Measurements from ENCODE around the gene EXOC2. TPM values are rescaled to one million over a fixed set of nuclear protein-coding genes. Genes with fewer than 3 reads are reported as not detected.

EXOC2 gene
- total RNA-seq, 2 experiments from 2014 or later, result 29.9 to 30.2 TPM

GRCh38 chr6:492816-493414 is 200.0 kb downstream of the EXOC2 start:
- H3K4me3 Mint-ChIP-seq, result peak overlapping the region; percentile 58
- ChIA-PET CTCF (interaction anchor here (1.0 to 1.7 kb wide), 11 partner anchors 9 to 313 kb away, joined by 3 to 9 read pairs (median 3); no protein-coding TSS in a partner anchor), POLR2A (interaction anchor here (0.7 to 29.9 kb wide), 15 partner anchors 8 to 291 kb away, joined by 3 to 853 read pairs (median 5); partner anchors contain the start of gene IRF4)
- ATAC-seq, result no peak
- H3K36me3 Mint-ChIP-seq (ENCODE audit: low read depth), result peaks cover 56% of the 10 kb centered on the region
- H3K27ac Mint-ChIP-seq, result peak overlapping the region; percentile 99
- peaks cover 93% of the 10 kb centered on the region for H3K4me1 Mint-ChIP-seq (ENCODE audit: low read depth)
- TF ChIP-seq CTCF (IDR thresholded peaks at IDR 0.05), result no peak
- H3K27me3 Mint-ChIP-seq, result no peaks in the 10 kb centered on the region
- DNase-seq, result no peak
- peaks cover 10% of the 10 kb centered on the region for H3K9me3 Mint-ChIP-seq
- intact Hi-C loops (cut with micrococcal nuclease), result loop anchor here (5.0 kb wide), 1 partner anchor 91 kb away; no protein-coding TSS in a partner anchor

- H3K27ac Mint-ChIP-seq, result peak overlapping the region; percentile 99
- ChIA-PET CTCF (interaction anchor here (1.2 to 1.5 kb wide), 2 partner anchors 10 to 12 kb away, joined by 3 to 4 read pairs; no protein-coding TSS in a partner anchor), POLR2A (interaction anchor here (0.6 to 29.9 kb wide), 10 partner anchors 11 to 89 kb away, joined by 3 to 853 read pairs (median 8); partner anchors contain the start of gene IRF4)
- H3K4me1 Mint-ChIP-seq (ENCODE audit: low read depth), result peaks cover 92% of the 10 kb centered on the region
- DNase-seq, result no peak
- peaks cover 61% of the 10 kb centered on the region for H3K36me3 Mint-ChIP-seq (ENCODE audit: low read depth)
- H3K4me3 Mint-ChIP-seq, result peak overlapping the region; percentile 58
- ATAC-seq, result no peak
- peaks cover 10% of the 10 kb centered on the region for H3K9me3 Mint-ChIP-seq
- no peaks in the 10 kb centered on the region for H3K27me3 Mint-ChIP-seq
- intact Hi-C loops (cut with micrococcal nuclease), result loop anchor here (5.0 kb wide), 1 partner anchor 90 kb away; no protein-coding TSS in a partner anchor
- TF ChIP-seq CTCF (IDR thresholded peaks at IDR 0.05), result no peak
Observed at GRCh38 chr6:492178-492577, 200.8 kb downstream of the EXOC2 start.

- Mint-ChIP-seq H3K4me3 (peak overlapping the region; percentile 67), H3K4me1 (ENCODE audit: low read depth) (peaks cover 94% of the 10 kb centered on the region), H3K27ac (peak overlapping the region; percentile 99), H3K9me3 (peaks cover 10% of the 10 kb centered on the region), H3K27me3 (no peaks in the 10 kb centered on the region), H3K36me3 (ENCODE audit: low read depth) (peaks cover 62% of the 10 kb centered on the region)
- no peak for TF ChIP-seq CTCF (IDR thresholded peaks at IDR 0.05)
- intact Hi-C loops (cut with micrococcal nuclease), result loop anchor here (1.0 to 5.0 kb wide), 3 partner anchors 8 to 89 kb away; no protein-coding TSS in a partner anchor
- ChIA-PET CTCF (interaction anchor here (1.7 to 3.1 kb wide), 3 partner anchors 11 to 85 kb away, joined by 6 to 16 read pairs (median 8); no protein-coding TSS in a partner anchor), POLR2A (interaction anchor here (0.6 to 29.9 kb wide), 10 partner anchors 8 to 89 kb away, joined by 3 to 853 read pairs (median 10); partner anchors contain the start of gene IRF4)
- DNase-seq (peak; percentile 80), ATAC-seq (peak; percentile 43)
Observed at GRCh38 chr6:491233-491632, 201.7 kb downstream of the EXOC2 start.

GRCh38 chr6:490251-491037 is 202.5 kb downstream of the EXOC2 start:
- Mint-ChIP-seq H3K4me1 (ENCODE audit: low read depth) (peaks cover 93% of the 10 kb centered on the region), H3K36me3 (ENCODE audit: low read depth) (peaks cover 62% of the 10 kb centered on the region), H3K27ac (peak overlapping the region; percentile 99), H3K9me3 (peaks cover 7% of the 10 kb centered on the region), H3K4me3 (peak overlapping the region; percentile 67), H3K27me3 (no peaks in the 10 kb centered on the region)
- ChIA-PET CTCF (interaction anchor here (1.2 to 3.1 kb wide), 11 partner anchors 9 to 100 kb away, joined by 4 to 16 read pairs (median 6); partner anchors contain the start of gene IRF4), POLR2A (interaction anchor here (0.7 to 29.9 kb wide), 12 partner anchors 7 to 88 kb away, joined by 3 to 853 read pairs (median 10); partner anchors contain the start of gene IRF4)
- DNase-seq (peak; percentile 59), ATAC-seq (peak; percentile 34)
- no peak for TF ChIP-seq CTCF (IDR thresholded peaks at IDR 0.05)
- intact Hi-C loops (cut with micrococcal nuclease), result loop anchor here (1.0 to 5.0 kb wide), 3 partner anchors 9 to 88 kb away; no protein-coding TSS in a partner anchor

Data from activated CD8-positive, alpha-beta T cell treated with anti-CD3 and anti-CD28 coated beads for 36 hours (primary cell).